Measurements from ENCODE around the gene GNAL.

DNA sequence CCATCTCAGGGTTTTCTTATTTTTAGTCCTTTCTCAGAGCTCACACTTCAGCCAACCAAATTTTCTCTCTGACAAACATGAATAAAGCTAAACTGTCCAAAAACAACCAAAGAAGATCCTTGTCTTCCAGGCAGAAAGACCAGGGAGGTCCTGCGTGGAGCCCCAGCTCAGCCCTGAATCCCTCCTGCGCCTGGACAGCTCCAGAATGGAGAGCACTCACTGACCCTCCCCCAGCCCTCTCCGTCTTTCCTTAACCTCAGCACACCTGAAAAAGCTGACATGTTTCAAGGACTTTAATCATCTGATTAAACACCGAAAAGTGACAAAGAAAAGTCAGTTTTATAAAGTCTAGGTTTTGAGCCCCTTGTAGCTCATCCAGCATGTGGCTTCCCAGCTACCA lies 22.9 kb upstream of the GNAL start:
- TF ChIP-seq CTCF (IDR thresholded peaks at IDR 0.05; ENCODE audit: insufficient read depth, low read depth, low read length): no peak
- no peak for TF ChIP-seq EZH2 (IDR thresholded peaks at IDR 0.05; ENCODE audit: insufficient read depth, low read length)
